COR-L47 (cell line): Measurements from ENCODE around the gene GABRR1.

ENCODE experiments used
- DNase-seq: peaks from one replicate; lab custom pipeline; 2025; lab: John Stamatoyannopoulos, UW

GABRR1 gene

DNA sequence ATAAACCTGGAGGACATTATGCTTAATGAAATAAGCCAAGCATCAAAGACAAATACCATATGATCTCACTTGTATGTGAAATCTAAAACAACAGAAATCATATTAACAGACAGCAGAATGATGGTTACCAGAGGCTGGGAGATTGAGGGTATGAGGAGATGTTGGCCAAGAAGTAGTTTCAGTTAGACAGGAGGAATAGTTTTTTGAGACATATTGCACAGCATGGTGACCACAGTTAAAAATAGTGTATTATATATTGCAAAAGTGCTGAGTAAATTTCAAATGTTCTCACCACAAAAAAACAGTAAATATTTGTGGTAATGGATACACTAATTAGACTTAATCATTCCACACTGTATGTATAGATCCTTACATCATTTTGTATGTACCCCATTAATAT lies 1.8 kb downstream of the GABRR1 start:
- DNase-seq = no peak

DNA sequence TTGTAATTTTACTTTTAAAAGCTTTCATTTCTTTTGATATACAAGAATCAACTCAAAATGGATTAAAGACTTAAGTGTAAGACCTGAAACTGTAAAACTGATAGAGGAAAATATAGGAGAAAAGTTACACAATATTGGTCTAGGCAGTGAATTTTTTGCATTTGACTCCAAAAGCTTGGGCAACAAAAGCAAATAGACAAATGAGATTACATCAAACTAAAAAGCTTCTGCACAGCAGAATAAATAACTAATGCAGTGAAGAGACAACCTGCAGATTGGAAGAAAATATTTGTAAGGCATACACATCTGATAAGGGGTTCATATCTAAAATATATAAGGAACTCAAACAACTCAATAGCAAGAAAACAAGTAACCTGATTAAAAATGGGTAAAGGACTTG lies 3.0 kb downstream of the GABRR1 start:
- no peak for DNase-seq

- DNase-seq = no peak
Measured at GRCh38 chr6:89212472-89212871, 4.7 kb downstream of the GABRR1 start.

- no peak for DNase-seq
Measured at GRCh38 chr6:89209457-89209856, 7.7 kb downstream of the GABRR1 start.

DNA sequence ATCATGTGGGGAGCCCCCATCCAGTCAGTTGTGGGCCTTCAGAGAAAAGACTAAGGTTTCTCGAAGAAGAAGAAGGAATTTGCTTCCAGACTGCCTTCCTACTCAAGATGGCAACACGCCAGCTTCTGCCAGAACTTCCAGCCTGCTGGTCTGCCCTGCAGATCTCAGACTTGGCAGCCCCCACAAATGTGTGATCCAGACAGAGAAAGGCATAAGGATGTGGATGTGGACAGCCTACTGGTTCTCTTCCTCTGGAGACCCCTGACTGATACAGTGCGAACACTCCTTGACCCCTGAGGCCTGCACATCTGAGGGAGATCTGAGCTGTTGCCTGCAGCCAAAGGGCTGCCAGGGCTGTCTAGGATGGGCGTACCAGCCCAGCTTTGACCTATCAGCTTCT lies 8.6 kb downstream of the GABRR1 start:
- no peak for DNase-seq

DNA sequence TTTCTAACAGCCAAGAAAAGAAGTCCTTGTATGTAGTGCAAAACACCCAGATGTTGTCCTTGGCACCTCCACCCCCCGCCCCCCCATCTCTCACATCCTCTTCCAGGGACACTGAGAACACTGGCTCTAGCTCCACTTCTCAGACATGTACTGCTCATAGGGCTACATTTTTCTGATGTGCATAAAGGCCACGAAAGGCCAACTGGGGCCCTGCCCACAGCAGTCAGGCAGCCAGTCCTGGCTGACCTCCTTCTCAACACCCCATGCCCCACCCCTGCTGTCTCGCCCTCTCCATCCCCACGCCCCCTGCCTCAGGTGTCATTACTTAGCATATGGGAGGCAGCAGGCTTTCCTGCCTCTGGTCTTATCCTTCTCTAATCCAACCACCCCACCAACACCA lies 11.3 kb downstream of the GABRR1 start:
- no peak for DNase-seq

DNA sequence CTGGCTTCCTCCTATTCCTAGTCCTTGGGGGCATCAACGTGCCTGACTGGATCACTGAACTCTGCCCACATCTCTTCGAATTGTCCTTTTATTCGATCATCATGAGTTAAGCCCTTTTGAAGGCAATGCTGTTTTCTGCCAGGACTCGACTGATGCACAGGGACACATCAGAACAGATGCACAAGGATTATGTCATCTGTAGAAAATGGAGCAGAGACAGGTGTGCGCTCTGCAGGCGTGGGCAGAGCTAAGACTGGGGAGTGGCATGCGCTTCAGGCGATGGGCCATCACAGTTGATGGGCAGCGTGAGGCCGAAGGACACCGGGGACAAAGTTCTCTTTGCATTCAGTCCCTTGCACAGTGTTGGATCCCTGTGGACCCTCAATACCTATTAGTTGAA lies 13.1 kb downstream of the GABRR1 start:
- DNase-seq = no peak

DNA sequence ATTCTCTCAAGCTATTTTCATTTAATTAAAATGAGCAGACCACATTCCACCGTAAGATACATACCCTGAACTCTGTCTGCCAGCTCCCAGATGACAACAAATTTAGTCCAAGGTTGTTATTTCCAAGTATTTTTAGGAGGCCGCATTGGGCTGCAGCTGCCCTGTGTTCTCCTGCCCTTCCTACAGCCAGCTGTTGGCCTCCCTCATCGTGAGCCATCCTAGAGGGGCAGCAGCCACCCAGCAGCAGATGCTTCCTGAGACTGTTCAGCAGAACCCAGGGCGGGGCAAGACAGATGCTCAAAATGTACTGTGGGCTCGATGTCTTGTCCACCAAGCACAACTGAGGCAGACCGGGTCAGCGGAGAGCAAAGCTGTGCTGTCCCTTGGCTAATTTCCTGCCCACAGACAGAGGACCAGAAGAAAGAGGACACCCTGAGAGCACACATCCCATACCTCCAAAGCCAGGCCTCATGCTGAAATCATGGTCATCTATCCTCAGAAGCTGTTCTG lies 16.4 kb downstream of the GABRR1 start:
- DNase-seq = no peak

- DNase-seq = no peak
Measured at GRCh38 chr6:89199579-89199978, 17.6 kb downstream of the GABRR1 start.

DNA sequence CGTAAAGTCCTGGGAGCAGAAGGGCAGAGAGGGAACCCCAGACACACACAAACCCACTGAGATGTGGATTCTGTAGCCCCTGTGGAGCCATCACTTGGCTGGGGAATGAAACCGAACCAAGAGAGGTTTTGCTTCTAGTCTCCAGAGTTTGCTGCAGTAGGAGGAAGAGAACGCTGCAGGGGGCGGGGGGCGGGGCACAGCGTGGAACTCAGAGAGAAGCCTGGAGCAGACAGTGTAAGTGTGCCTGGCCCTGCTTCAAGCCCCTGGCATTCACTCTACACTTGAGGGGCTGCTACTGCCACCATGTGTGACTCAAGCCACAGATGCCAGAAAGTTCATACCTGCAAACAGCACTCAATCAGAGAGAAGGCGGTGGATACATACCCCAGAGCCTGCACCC lies 18.9 kb downstream of the GABRR1 start:
- DNase-seq = no peak

DNA sequence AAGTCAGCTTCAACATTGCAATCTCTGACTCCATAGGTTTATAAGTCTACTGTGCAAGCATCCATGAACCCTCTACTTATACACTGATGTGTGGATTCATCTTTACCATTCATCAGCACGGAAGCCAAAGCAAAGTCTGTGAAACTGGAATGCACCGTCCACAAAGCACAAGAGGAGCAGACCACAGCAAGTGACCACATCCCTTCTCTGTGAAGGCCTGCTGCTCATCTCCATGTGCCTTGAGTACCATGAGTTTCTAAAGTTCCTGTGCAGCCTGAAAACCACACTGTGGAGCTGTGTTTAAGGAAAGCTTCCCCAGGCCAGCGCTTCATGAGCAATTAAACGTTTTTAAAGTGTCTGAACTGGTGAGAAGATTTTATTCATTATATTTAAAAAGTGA lies 20.0 kb downstream of the GABRR1 start:
- DNase-seq = no peak

GRCh38 chr6:89194559-89194958 lies 22.6 kb downstream of the GABRR1 start:
- DNase-seq = no peak

DNA sequence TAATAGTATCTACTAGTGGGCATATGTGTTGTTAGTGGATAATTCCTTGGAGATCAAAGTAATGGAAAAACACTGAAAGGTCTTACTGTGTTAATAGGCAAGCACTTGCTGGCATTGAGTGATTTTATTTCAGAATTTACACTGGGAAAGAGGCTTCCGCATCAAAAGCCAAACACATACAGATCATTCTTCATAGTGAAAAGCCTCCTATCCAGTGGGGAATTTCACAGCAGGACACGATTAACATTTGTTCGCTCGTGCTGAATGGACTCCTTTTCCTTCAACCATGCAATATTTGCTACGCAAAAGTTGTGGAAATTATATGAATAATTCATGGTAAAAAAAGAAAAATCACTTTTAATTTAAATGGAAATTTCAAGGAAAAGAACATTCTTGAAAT lies 26.4 kb downstream of the GABRR1 start:
- no peak for DNase-seq

- no peak for DNase-seq
Measured at GRCh38 chr6:89187504-89187903, 29.7 kb downstream of the GABRR1 start.

DNA sequence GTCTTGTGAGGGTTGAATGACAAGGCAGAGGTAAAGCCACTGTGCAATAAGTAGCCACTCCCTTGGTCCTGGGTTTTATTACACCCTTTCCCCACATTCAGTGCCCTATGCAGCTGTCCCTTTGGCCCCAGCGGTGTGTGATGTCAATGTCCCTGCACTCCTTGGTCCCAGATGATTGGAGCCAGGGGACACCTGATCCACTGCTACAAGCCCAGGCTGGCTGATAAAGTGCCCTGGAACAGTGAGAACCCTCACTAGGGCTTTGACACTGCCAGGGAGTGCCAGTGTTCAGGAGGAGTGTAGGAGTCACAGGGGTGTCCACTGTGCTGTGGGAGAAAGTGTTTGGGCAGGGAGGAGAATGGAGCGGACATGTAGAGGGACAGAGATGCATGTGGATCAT lies 30.4 kb downstream of the GABRR1 start:
- DNase-seq = no peak

DNA sequence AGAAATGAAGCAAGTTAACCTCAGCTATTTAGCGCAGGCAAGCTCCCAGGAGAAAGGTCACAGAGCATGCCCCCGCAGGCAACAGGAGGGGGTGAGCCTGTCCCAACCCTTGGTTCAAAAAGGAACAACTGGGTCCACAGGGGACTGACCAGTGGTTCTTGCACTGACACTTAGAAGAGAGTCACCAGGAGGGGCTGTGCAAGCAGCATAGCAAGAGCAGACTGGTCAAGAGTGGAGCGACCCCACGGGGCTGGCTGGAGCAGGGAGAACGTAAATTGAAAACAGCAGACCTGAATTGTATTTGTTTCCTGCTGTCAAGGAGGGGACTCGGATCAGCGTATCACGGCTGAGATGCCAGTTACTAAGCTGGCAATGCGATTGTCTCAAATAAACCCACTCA lies 32.8 kb downstream of the GABRR1 start:
- DNase-seq = no peak

DNA sequence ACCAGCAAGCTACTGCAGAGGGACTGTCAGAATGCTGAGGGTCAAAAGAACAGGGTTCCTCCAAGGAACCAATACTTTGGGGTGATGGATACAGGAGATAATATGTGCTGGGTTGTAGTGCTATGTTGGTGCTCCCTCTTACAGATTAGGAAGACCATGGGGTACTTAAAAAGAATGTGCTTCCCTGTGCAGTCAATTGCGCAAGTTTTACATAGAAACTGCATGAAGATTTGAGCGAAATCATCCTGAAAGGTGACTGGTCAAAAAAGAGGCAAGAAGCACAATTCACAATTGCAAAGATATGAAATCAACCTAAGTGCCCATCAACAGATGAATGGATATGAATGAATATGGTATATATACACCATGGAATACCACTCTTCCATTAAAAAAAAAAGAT lies 33.9 kb downstream of the GABRR1 start:
- DNase-seq = no peak

DNA sequence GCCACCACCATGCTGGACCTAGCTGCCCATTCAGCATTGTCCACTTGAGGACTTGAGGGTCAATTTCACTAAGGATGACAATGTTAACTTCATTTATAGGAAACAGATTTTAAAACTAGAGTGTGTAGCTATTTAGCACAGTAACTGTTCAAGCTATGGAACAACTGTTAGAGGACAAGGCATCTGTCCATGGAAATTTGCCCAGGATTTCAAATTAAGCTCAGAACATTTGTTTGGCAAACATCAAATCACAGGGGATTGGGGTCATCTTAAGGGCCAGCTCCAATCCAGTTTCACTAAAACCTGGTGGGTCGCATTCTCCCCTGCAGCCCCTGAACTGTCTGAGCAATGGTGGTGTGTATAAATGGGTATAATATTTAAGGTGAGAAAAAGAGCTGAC lies 36.2 kb downstream of the GABRR1 start:
- DNase-seq = no peak

- no peak for DNase-seq
Measured at GRCh38 chr6:89180112-89180511, 37.0 kb downstream of the GABRR1 start.

DNA sequence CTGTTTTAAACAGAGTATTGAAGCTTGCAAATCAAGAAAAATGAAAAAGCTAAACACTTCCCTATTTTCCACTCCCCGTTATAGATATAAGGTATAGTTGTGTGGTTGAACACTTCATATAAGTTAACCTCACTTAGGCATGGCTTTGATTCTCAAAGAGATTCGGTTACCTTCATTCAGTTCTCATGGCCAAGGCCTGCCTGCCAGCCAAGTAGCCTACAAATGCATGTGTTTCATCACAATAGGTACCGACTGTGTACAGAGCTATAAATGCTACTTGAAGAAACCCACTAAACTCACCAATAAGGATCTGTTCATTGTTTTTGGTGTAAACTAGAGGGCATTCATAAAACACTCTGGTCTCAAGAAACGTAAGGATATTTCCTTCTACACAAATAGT lies 43.5 kb downstream of the GABRR1 start:
- no peak for DNase-seq

DNA sequence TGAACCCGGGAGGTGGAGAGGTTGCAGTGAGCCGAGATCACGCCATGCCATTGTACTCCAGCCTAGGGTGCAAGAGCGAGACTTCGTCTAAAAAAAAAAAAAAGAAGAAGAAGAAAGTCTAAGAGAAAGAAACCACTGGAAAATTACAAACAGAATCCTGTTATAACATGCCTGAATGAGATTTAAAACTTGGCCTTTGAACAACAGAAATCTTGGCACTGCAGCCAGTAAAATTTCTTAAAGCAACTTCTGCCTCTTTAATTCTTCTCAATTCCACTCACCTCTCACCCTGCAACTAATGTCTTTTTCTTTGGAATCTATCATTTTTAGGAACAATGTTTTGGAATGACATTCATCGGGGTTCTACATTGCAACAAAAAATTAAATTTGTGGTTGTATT lies 45.0 kb downstream of the GABRR1 start:
- no peak for DNase-seq

- DNase-seq = no peak
Measured at GRCh38 chr6:89162047-89162371, 55.1 kb downstream of the GABRR1 start.

- DNase-seq = no peak
Measured at GRCh38 chr6:89161326-89162046, 55.7 kb downstream of the GABRR1 start.

GRCh38 chr6:89160331-89161092 lies 56.6 kb downstream of the GABRR1 start:
- DNase-seq = no peak
